HG03097 (cell line): Measurements from ENCODE around the gene WDR91.

Experiments used
- ATAC-seq: cut with Tn5 transposase; IDR thresholded peaks from one replicate; pipeline ENCODE4 v1.9.1; 2021; ENCODE audit not compliant: unreplicated experiment, low FRiP score

The WDR91 gene

GRCh38 chr7:135201350-135201749 is 10.0 kb downstream of the WDR91 start:
- ATAC-seq = no peak

DNA sequence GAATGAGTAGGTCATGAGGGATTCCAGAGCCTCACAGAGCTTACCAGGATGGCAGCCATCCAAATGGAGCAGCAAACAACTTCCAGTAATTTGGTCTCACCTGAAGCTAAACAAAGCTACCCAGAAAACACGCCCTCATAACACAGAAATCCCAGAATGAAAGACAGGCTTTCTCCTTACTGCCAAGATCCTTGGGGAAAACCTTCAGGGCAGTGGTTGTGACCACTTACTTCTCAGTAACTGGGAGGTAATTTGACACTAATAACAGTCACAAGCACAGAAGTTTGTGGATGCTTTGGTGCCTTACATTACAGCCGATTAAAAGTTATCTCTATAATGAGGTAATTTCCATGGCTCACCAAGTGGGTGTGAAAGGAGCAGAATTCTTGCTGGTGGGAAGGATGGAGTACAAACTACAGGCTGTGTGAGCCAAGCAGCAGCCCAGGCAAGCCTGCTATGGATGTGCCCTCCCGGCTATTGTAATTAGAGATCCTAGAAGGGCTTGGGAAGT is 10.4 kb downstream of the WDR91 start:
- no peak for ATAC-seq

DNA sequence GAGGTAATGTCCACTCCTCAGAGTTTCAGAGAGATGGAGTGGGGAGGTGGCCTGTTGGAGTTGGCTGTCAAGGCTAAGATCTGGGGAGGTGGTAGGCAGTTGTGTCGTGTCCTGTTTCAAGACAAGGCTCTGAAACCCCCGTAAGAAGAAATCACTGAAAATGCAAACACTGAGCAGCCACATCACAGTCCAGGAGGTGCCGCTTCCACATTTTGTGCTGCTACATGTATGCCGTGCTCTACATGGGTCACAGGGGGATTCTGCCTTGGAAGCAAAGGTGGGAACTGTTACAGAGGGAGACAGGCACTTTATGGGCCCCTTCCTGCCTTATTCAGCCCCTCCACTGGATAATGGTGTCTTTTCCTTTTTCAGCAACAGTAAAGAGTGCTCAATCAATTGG is 11.9 kb downstream of the WDR91 start:
- no peak for ATAC-seq

GRCh38 chr7:135197906-135198655 is 13.2 kb downstream of the WDR91 start:
- ATAC-seq = no peak

GRCh38 chr7:135197343-135197742 is 14.0 kb downstream of the WDR91 start:
- no peak for ATAC-seq

GRCh38 chr7:135195968-135196629 is 15.2 kb downstream of the WDR91 start:
- no peak for ATAC-seq

- no peak for ATAC-seq
Observed at GRCh38 chr7:135195156-135195555, 16.2 kb downstream of the WDR91 start.

GRCh38 chr7:135194494-135195095 is 16.7 kb downstream of the WDR91 start:
- no peak for ATAC-seq

- ATAC-seq = no peak
Observed at GRCh38 chr7:135193615-135194081, 17.7 kb downstream of the WDR91 start.

DNA sequence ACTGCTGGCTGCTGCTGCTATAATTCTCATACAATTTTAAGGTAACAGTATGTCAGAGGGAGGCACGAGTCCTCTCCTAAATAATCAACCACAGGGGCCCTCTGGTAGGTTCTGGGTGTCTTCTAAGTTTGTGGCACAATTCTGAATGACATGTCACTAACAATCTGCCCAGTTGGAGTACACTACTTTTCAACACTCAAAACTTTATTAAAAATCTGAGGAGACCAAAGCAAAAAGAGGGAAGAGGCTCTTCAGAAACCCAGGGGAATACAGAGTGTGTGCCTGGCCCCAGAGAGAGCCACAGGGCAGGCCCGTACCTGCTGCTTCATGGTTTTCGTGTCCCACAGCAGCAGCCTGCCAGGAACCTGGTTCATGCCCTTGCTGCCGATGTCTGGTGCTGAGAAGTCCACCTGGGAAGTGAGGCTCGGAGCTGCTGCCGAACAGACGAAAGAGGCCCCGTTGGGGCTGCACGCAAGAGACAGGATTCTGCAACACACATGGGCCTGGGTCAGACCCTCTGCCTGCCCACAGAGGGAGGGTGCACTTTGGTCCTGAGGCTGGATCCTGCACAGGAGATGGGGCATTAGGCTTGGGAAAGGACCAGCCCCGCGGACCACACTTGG is 18.3 kb downstream of the WDR91 start:
- no peak for ATAC-seq

DNA sequence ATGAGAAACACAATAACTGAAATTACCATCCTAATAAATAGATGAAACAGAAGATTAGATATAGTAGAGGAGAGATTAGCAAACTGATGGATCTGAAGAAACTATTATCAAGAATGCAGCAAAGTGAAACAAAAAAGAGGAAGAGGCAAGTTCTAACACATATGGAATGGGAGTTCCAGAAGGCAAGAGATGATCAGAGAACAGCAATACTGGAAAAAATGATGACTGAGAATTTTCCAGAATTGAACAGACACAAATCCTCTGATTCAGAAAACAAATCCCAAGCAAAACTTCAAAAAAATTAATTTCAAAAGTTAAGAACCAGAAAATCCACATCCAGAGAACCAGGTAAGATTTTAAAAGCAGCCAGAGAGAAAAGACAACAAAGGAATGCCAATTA is 20.6 kb downstream of the WDR91 start:
- no peak for ATAC-seq

- no peak for ATAC-seq
Observed at GRCh38 chr7:135189961-135190360, 21.4 kb downstream of the WDR91 start.

DNA sequence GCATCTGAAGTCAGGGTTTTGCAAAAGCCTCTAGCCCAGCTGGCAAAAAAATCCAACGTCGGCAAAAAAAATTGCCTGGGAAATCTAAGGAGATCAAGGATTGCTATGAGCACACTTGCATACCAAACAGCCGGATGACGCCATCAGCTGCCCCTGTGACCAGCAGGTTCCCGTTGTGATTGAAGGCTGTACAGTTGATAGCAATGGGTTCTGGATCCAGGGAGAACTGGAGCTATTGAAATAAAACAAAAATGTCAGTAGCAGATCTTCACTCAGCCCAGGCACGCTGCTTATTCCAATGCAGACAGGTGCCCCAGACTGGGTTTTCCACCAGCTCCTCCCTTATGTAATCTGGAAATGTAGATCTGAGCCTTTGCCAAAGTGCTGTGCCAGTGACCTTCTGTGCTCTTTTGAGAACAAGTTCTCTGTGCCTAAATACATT is 22.1 kb downstream of the WDR91 start:
- no peak for ATAC-seq

GRCh38 chr7:135188298-135188984 is 22.9 kb downstream of the WDR91 start:
- no peak for ATAC-seq

DNA sequence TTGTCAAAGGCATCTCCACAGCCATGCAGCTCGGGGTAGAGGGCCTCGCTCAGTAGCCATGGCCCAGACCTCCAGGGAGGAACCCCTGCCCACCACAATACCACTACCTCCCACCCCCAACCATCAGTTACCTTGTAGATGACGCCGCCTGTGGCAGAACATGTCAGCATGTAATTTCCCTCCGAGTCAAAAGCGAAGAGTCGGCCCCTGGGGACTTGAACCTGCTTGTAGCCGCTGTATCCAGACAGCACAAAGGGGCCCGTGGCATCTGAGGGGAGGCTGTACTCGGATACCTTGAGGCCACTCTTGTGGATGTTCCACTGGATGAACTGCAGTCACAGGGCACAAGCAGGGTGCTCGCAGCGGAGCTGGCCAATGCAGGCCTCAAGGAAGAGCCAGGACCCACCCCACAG is 24.5 kb downstream of the WDR91 start:
- ATAC-seq = peak; percentile 41

DNA sequence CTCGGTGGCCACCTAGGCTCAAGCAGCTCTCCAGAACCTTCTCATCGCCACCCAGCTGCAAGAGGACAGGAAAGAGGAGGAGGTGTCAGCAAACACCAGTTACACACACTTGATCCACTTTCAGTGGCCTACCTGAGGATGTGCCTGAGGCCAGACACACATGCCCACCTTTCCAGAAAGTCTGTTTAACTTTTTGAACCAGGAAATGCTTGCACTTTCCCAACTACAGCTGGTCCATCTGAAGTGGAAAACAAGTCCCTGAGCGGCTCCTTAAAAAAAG is 25.1 kb downstream of the WDR91 start:
- no peak for ATAC-seq

GRCh38 chr7:135185471-135186260 is 25.7 kb downstream of the WDR91 start:
- ATAC-seq = no peak

DNA sequence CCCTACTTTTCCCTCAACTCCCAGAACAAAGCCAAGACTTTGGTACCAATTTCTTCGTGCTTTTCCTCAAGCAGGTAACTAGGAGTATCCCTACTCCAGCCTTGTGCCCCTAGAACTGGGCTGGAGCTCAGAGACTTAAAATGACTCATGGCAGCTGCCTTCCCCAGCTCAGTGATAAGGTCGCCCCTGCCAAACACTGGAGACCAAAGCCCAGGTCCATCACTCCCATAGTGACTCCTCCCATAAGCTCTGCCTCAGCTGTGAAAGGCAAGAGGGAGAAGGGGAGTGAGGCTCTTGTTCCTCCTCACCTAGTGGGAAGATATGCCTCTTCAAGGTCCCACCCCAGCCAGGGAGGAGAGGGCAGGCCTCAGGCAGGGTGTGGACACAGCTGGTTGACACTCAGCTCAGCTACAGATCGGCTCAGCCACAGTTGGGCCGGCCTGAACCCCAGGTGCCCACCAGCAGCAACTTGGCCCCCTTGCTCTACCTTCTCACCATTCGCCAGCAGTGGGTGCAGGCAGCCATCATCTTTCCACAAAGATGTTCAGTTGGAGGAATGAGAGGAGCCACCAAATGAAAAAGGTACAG is 27.0 kb downstream of the WDR91 start:
- no peak for ATAC-seq

GRCh38 chr7:135183478-135183877 is 27.8 kb downstream of the WDR91 start:
- ATAC-seq = no peak
